ENCODE results near the gene NDUFAF8.

- TF ChIP-seq CTCF (conservative IDR thresholded peaks at IDR 0.05; ENCODE audit: low read length) (no peak), EZH2phosphoT487 (IDR thresholded peaks at IDR 0.05; ENCODE audit: borderline replicate concordance, low read depth, low read length) (no peak)
Measured at GRCh38 chr17:81260171-81260570, 21.1 kb downstream of the NDUFAF8 start.
